HG03097 (cell line): ENCODE data around the gene PSMB10.
"Not testable (repeated sequence)": the region's sequence is repeated elsewhere in the genome, so short reads cannot be mapped to it uniquely, and the experiment has no call there.

Source experiments
- ATAC-seq: cut with Tn5 transposase; IDR thresholded peaks from one replicate; pipeline ENCODE4 v1.9.1; 2021; ENCODE audit not compliant: unreplicated experiment, low FRiP score

Gene PSMB10

GRCh38 chr16:67936124-67936879 is at the start of gene PSMB10:
TSS of gene PSMB10 (minus strand) at chr16:67936850. CDS start at chr16:67936749, 101 bp downstream.
- ATAC-seq = no peak

- ATAC-seq = no peak
Observed at GRCh38 chr16:67982011-67982696, 45.5 kb upstream of the PSMB10 start.

- ATAC-seq = no peak
Observed at GRCh38 chr16:67979955-67980678, 43.5 kb upstream of the PSMB10 start, which contains the start of gene DPEP3. TSS of gene DPEP3 (minus strand) at chr16:67980499. CDS start at chr16:67980380, 119 bp downstream.

GRCh38 chr16:67977469-67978227 is 41.0 kb upstream of the PSMB10 start:
- no peak for ATAC-seq

- no peak for ATAC-seq
Observed at GRCh38 chr16:67977005-67977404, 40.4 kb upstream of the PSMB10 start.

GRCh38 chr16:67976205-67976604 is 39.6 kb upstream of the PSMB10 start:
- no peak for ATAC-seq

GRCh38 chr16:67975321-67976105 is 38.9 kb upstream of the PSMB10 start:
- ATAC-seq = no peak

GRCh38 chr16:67972285-67972684 is 35.6 kb upstream of the PSMB10 start:
- ATAC-seq = not testable (repeated sequence)

- no peak for ATAC-seq
Observed at GRCh38 chr16:67971111-67971510, 34.5 kb upstream of the PSMB10 start.

GRCh38 chr16:67969254-67970039 is 32.8 kb upstream of the PSMB10 start:
- ATAC-seq = peak; percentile 8

- ATAC-seq = peak; percentile 69
Observed at GRCh38 chr16:67968400-67969253, 32.0 kb upstream of the PSMB10 start, which contains the start of gene SLC12A4. TSS of gene SLC12A4 (minus strand) at chr16:67968637. CDS start at chr16:67968553, 84 bp downstream.

GRCh38 chr16:67967958-67968399 is 31.3 kb upstream of the PSMB10 start:
- ATAC-seq = peak; percentile 24

GRCh38 chr16:67967183-67967957 is 30.7 kb upstream of the PSMB10 start:
- ATAC-seq = no peak

- ATAC-seq = no peak
Observed at GRCh38 chr16:67966549-67967182, 30.0 kb upstream of the PSMB10 start.

- ATAC-seq = no peak
Observed at GRCh38 chr16:67965668-67966548, 29.3 kb upstream of the PSMB10 start.
